K562 (cell line): Measurements from ENCODE around the gene RFX7. TPM values are rescaled to one million over a fixed set of nuclear protein-coding genes. Genes with fewer than 3 reads are reported as not detected.

Experiments used
- ATAC-seq: fragments of 200-7000 bp; cut with Tn5 transposase; 3 replicates; pipeline ENCODE4 v1.9.1; 2020; ENCODE audit warnings: moderate library complexity
- BruUV-seq: library from RNA; stranded (reverse); fragments of 400-500 nt; replicated peaks from 2 replicates; lab custom pipeline; 2021; lab: Mats Ljungman, UMichigan
- CTCF ChIA-PET: fragments of 300-600 bp; formaldehyde crosslinking; extraction: SDS; loops from one replicate; lab custom pipeline; 2021; ENCODE audit warnings: low intra/inter-chr PET ratio; lab: Yijun Ruan, JAX
- POLR2A ChIA-PET: fragments of 300-600, 350-650 bp; sonication (Branson Sonifier 250); formaldehyde crosslinking; extraction: SDS; loops from one replicate; lab custom pipeline; 2021; ENCODE audit warnings: antibody characterized with exemption, inconsistent platforms; lab: Yijun Ruan, JAX
- DNase-seq, 4 experiments: peaks; one replicate each; pipeline versions ENCODE4 v3.0.0 to v3.0.0-alpha.2; 2011 to 2018; ENCODE audit warnings: low spot score in 3 of 4, mixed read lengths in 3 of 4; ENCODE audit errors: extremely low read depth in 1 of 4
- FAIRE-seq: peaks from 2 replicates; lab custom pipeline; 2011; peaks lifted over from hg19 to GRCh38; lab: Jason Lieb, UNC
- H2AFZ ChIP-seq: 2 replicates; pipeline ENCODE4 v1.6.0; 2011; ENCODE audit warnings: low read depth, low read length, control low read depth, inconsistent platforms
- H3K27ac ChIP-seq: fragments of 200-600 bp; 3 replicates; pipeline ENCODE4 v1.8.0; 2011; ENCODE audit warnings: low read depth, mild to moderate bottlenecking, control low read depth, inconsistent platforms, low read length, moderate library complexity, mixed read lengths; ENCODE audit errors: extremely low read depth
- H3K27me3 ChIP-seq, 2 experiments: fragments of 300-600 bp in 1 of 2; 2 replicates in 1 of 2; 3 replicates in 1 of 2; pipeline versions ENCODE4 v1.6.0 to v1.8.0; 2011; ENCODE audit warnings: inconsistent platforms in 2 of 2, low read length in 2 of 2, mild to moderate bottlenecking in 1 of 2, mixed read lengths in 1 of 2, moderate library complexity in 1 of 2; ENCODE audit not compliant: control insufficient read depth in 2 of 2, insufficient read depth in 2 of 2
- H3K36me3 ChIP-seq: fragments of 300-600 bp; 3 replicates; pipeline ENCODE4 v1.8.0; 2011; ENCODE audit warnings: mild to moderate bottlenecking, low read length, inconsistent platforms; ENCODE audit not compliant: control insufficient read depth, insufficient read depth
- H3K4me1 ChIP-seq, 2 experiments: fragments of 200-600 bp in 1 of 2; replicated peaks in 1 of 2; 2 replicates in 1 of 2; 3 replicates in 1 of 2; pipeline versions ENCODE4 v1.5.1 to v1.8.0; 2011; ENCODE audit warnings: inconsistent platforms in 2 of 2, low read length in 2 of 2, mild to moderate bottlenecking in 1 of 2, mixed read lengths in 1 of 2, moderate library complexity in 1 of 2; ENCODE audit not compliant: control insufficient read depth in 2 of 2, insufficient read depth in 2 of 2
- H3K4me2 ChIP-seq: 2 replicates; pipeline ENCODE4 v1.6.1; 2011; ENCODE audit warnings: low read length, control low read depth, inconsistent platforms, mixed read lengths; ENCODE audit not compliant: insufficient read depth
- H3K4me3 ChIP-seq: fragments of 200-600 bp; sonication (generic), shearing (Covaris generic); 2 replicates; pipeline ENCODE4 v1.5.1; 2016; ENCODE audit warnings: control low read depth, inconsistent platforms
- H3K79me2 ChIP-seq: fragments of 200-600 bp; 3 replicates; pipeline ENCODE4 v1.8.0; 2011; ENCODE audit warnings: low read length, inconsistent platforms; ENCODE audit not compliant: control insufficient read depth, insufficient read depth
- H3K9ac ChIP-seq, 2 experiments: 2 replicates each; pipeline versions ENCODE4 v1.6.0 to v1.6.1; 2011; ENCODE audit warnings: low read depth in 2 of 2, low read length in 2 of 2, control low read depth in 1 of 2, inconsistent platforms in 1 of 2, mild to moderate bottlenecking in 1 of 2, mixed read lengths in 1 of 2; ENCODE audit not compliant: insufficient read depth in 1 of 2
- H3K9me1 ChIP-seq: one replicate; pipeline ENCODE4 v1.6.0; 2011; ENCODE audit warnings: inconsistent platforms, mild to moderate bottlenecking, low read length, moderate library complexity; ENCODE audit not compliant: control insufficient read depth, insufficient read depth
- H3K9me3 ChIP-seq: replicated peaks from 2 replicates; pipeline ENCODE4 v1.5.1; 2011; ENCODE audit warnings: low read depth, low read length, inconsistent platforms; ENCODE audit not compliant: control insufficient read depth, insufficient read depth
- H4K20me1 ChIP-seq: replicated peaks from 2 replicates; pipeline ENCODE4 v1.6.1; 2011; ENCODE audit warnings: low read length, inconsistent platforms, mixed read lengths; ENCODE audit not compliant: control insufficient read depth, insufficient read depth
- DMBX1 ChIP-seq: fragments of 250-450 bp; sonication (Bioruptor Pico); IDR thresholded peaks from 2 replicates; pipeline ENCODE4 v1.8.0; 2022; ENCODE audit warnings: inconsistent platforms, mild to moderate bottlenecking, moderate library complexity, borderline replicate concordance
- ZKSCAN3 ChIP-seq: fragments of 250-450 bp; sonication (Bioruptor Pico); IDR thresholded peaks from 2 replicates; pipeline ENCODE4 v1.4.0; 2020
- ZNF584 ChIP-seq: fragments of 200-800 bp; sonication (Bioruptor generic); IDR thresholded peaks from 2 replicates; pipeline ENCODE4 v1.6.1; 2016; ENCODE audit warnings: low read depth, mild to moderate bottlenecking, missing genetic modification characterization, missing compliant biosample characterization
- WGBS: fragments of 100-300 bp; shearing (Covaris generic); methylation state at CpG from one replicate; pipeline ENCODE4 v1.1.6; 2016; ENCODE audit warnings: low coverage, mixed read lengths; ENCODE audit not compliant: insufficient coverage; ENCODE audit errors: missing lambda C conversion rate; 5-methylcytosine and 5-hydroxymethylcytosine counted together
- in situ Hi-C: fragments of 300-500 bp; cut with MboI; formaldehyde crosslinking; loops from 4 replicates; pipeline ENCODE4 v1.15.0; 2018; ENCODE audit warnings: inconsistent platforms, mixed read lengths
- intact Hi-C: fragments of 100-400 bp; cut with micrococcal nuclease; formaldehyde crosslinking; loops from 2 replicates; pipeline ENCODE4 v1.14.2; 2022
- polyA plus RNA-seq, 8 experiments: library from polyadenylated mRNA; depleted of rRNA in 4 of 8; stranded (reverse) in 5 of 8; unstranded in 3 of 8; fragments of >200 nt; fragmentation: Nextera tagmentation in 2 of 8; fragmentation: Illumina TruSeq in 1 of 8; extraction: Ambion mirVana in 2 of 8; extraction: Trizol in 1 of 8; gene quantifications; 2 replicates each; pipeline versions ENCODE4 v1.2.1 to v1.2.3, GENCODE V29; 2011 to 2014; ENCODE audit warnings: inconsistent platforms in 1 of 8, missing spikeins in 1 of 8
- total RNA-seq, 7 experiments: library from RNA; depleted of rRNA in 6 of 7; stranded (reverse); fragments of >200 nt in 6 of 7; fragmentation: Illumina TruSeq in 2 of 7; extraction: Trizol in 2 of 7; gene quantifications; 2 replicates each; pipeline versions ENCODE4 v1.2.1 to v1.2.3, GENCODE V29; 2011 to 2021; ENCODE audit warnings: low replicate concordance in 1 of 7

The RFX7 gene
- total and polyA plus RNA-seq, 9 of the 15 experiments (the other 6 are each of a cell fraction or from before 2014, with no cell fraction given): 2.4 to 17.9 (median 6.3) TPM

DNA sequence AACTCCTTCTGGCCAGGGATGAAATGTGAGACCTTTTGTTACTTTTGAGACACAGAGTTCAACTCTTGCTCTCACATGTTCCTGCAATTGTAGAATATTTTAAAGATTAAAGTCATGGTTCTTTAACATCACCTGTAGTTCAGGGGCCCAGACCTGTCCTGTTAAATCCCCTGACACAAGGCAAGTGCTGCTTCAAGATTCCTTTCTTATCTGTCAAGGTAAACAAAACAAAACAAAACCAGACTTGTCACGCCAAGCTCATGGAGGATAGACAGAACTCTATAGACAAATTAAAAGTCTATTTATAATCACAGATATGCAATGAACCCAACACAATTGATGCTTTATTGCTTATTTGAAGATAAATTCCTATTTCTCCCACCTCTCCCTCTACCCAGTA is 201.6 kb downstream of the RFX7 start:
- in situ Hi-C loops: no loop called here
- CTCF ChIA-PET: no interaction called here
- Histone ChIP-seq H3K9ac (no peak overlapping the region), H2AFZ (no peak overlapping the region), H4K20me1 (no peaks in the 10 kb centered on the region), H3K4me3 (no peak overlapping the region), H3K79me2 (no peaks in the 10 kb centered on the region), H3K4me1 (peaks cover 0 to 16% of the 10 kb centered on the region in 2 experiments; a peak in 3 of 5 replicates), H3K4me2 (no peak overlapping the region), H3K27me3 (no peaks in the 10 kb centered on the region), H3K9me1 (no peaks in the 10 kb centered on the region), H3K36me3 (no peaks in the 10 kb centered on the region), H3K9me3 (no peaks in the 10 kb centered on the region), H3K27ac (no peak overlapping the region)
- POLR2A ChIA-PET: interaction anchor here (0.9 kb wide), 1 partner anchor 11 kb away, joined by 4 read pairs; no protein-coding TSS in a partner anchor
- intact Hi-C loops: no loop called here
- no peak for DNase-seq
- FAIRE-seq: no peak
- ATAC-seq: no peak
- 30% methylated on average over 1 of the region's 1 CpG for WGBS
- TF ChIP-seq ZNF584 (0 out of 2 replicates have a peak, but pooled peaks have one; percentile 15), DMBX1 (CRISPR knock-in tag) (peak; percentile 28; the same call in 1 of the 2 replicates), ZKSCAN3 (CRISPR knock-in tag) (no peak)
- TF ChIP-seq, all 486 proteins: peak for 2
- no TSS peak for BruUV-seq
